Right atrium auricular region (tissue), 2 donors: Measurements from ENCODE around the gene VCPKMT. TPM values are rescaled to one million over a fixed set of nuclear protein-coding genes. Genes with fewer than 3 reads are reported as not detected.

Experiments
- DNase-seq: peaks from one replicate; pipeline ENCODE4 v3.0.0-alpha.2; 2019; ENCODE audit warnings: low spot score
- H3K27ac ChIP-seq, 2 donors: fragments of 200-600 bp; sonication (generic); 1 replicate in 1 of 2; 2 replicates in 1 of 2; pipeline ENCODE4 v1.5.1; 2016 to 2019
- H3K27me3 ChIP-seq, 2 donors: fragments of 200-600 bp; sonication (generic); one replicate each; pipeline versions ENCODE4 v1.5.1 to v1.6.0; 2017 to 2019
- H3K36me3 ChIP-seq: fragments of 200-600 bp; sonication (generic); one replicate; pipeline ENCODE4 v1.5.1; 2016
- H3K4me1 ChIP-seq, 2 donors: fragments of 200-600 bp; sonication (generic); one replicate each; pipeline versions ENCODE4 v1.5.1 to v1.6.0; 2017 to 2019
- H3K4me3 ChIP-seq, 2 donors: fragments of 200-600 bp; sonication (generic); 1 replicate in 1 of 2; 2 replicates in 1 of 2; pipeline ENCODE4 v1.5.1; 2017 to 2019; ENCODE audit warnings: mild to moderate bottlenecking in 1 of 2, moderate library complexity in 1 of 2
- H3K9me3 ChIP-seq, 2 donors: fragments of 200-600 bp; sonication (generic); one replicate each; pipeline ENCODE4 v1.5.1; 2019
- total RNA-seq, 2 donors: library from RNA; depleted of rRNA; stranded (reverse); fragments of >200 nt; gene quantifications; one replicate each; pipeline ENCODE4 v1.1.0, GENCODE V29; 2016
- TF ChIP-seq, protein P1 (sequence below), 2 donors: fragments of 200-600 bp; sonication (generic); IDR thresholded peaks; one replicate each; pipeline ENCODE4 v1.5.1; 2019; ENCODE audit warnings: antibody characterized with exemption in 2 of 2

The VCPKMT gene
- total RNA-seq, 2 donors from 2014 or later, result 1.5 to 2.4 TPM

DNA sequence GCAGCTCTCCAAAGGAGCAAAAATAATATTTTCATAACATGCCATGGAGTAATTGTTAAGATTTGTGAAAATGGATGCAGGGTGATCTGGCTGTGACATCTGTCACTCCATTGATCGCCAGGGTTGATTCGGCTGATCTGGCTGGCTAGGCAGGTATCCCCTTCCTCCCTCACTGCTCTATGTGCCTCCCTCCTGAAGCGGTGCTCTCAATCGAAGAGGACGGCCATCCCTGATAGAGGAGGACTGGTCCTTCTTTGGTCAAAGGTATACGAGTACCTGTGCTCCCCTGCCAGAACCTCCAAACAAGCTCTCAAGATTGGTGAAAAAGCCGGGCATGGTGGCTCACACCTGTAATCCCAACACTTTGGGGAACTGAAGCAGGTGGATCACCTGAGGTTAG, 47.9 kb downstream of the VCPKMT start:
- H3K9me3 ChIP-seq, result no peaks in the 10 kb centered on the region
- H3K27ac ChIP-seq, result no peak overlapping the region
- no peak for DNase-seq
- TF ChIP-seq, protein P1, sequence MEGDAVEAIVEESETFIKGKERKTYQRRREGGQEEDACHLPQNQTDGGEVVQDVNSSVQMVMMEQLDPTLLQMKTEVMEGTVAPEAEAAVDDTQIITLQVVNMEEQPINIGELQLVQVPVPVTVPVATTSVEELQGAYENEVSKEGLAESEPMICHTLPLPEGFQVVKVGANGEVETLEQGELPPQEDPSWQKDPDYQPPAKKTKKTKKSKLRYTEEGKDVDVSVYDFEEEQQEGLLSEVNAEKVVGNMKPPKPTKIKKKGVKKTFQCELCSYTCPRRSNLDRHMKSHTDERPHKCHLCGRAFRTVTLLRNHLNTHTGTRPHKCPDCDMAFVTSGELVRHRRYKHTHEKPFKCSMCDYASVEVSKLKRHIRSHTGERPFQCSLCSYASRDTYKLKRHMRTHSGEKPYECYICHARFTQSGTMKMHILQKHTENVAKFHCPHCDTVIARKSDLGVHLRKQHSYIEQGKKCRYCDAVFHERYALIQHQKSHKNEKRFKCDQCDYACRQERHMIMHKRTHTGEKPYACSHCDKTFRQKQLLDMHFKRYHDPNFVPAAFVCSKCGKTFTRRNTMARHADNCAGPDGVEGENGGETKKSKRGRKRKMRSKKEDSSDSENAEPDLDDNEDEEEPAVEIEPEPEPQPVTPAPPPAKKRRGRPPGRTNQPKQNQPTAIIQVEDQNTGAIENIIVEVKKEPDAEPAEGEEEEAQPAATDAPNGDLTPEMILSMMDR (IDR thresholded peaks at IDR 0.05), result no peak
- no peaks in the 10 kb centered on the region for H3K27me3 ChIP-seq
- H3K4me1 ChIP-seq, result no peaks in the 10 kb centered on the region
- H3K36me3 ChIP-seq, result no peaks in the 10 kb centered on the region
- no peak overlapping the region for H3K4me3 ChIP-seq

DNA sequence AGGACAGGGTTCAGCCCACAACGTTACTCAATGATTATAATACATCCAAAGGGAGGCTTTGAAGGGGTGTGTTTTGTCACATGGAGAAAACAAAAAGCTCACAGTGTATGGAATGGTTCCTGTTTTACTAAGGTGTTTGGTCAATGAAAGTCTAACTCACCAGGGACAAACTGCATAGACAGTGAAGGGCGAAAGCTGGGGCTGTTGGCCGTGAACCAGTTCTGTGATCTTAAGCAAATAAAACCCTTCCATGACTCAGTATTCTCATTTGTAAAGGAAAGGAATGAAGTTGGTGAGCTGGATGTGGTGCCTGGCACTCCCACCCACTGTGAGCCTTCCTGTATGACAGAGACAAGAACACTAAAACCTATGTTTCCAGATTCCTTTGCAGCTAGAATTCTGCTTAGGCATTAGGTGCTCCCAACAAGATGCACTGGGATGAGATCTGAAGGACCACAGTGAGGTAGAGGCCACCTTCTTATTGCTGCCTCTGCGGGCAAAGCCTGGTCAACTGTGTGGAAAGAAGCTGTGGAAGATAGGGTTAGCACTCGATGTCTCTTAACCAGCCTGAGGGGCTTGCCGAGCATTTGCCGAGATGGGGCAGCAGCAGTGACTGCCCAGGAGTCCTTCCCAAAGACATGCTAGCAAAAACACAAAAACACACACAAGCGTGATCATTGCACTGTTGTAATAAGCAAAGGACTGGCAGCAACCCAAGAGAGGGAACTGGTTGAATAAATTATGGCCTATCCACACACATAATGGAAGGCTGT, 48.5 kb downstream of the VCPKMT start:
- H3K4me3 ChIP-seq, result no peak overlapping the region
- H3K27me3 ChIP-seq, result no peaks in the 10 kb centered on the region
- TF ChIP-seq, protein P1 (IDR thresholded peaks at IDR 0.05), result no peak
- H3K9me3 ChIP-seq, result no peaks in the 10 kb centered on the region
- no peaks in the 10 kb centered on the region for H3K4me1 ChIP-seq
- H3K36me3 ChIP-seq, result no peaks in the 10 kb centered on the region
- no peak for DNase-seq
- H3K27ac ChIP-seq, result no peak overlapping the region

DNA sequence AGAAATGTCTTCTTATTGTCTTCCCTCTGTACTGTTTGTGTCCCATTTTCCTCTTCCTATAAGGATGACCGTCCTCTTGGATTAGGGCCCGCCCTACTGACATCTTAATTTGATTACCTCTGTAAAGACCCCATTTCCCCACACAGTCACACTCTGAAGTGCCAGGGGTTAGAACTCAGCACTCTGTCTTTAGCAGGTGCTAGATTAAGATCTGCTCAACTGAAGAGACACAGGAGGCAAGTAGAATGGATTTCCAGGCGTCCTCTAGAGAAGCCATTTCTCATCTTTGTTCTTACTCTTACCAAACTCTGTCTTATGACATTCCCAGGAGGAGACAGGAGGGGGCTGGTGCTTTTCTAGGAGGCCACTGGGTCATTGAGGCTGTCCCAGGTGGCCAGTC, 50.8 kb downstream of the VCPKMT start:
- no peak for DNase-seq

DNA sequence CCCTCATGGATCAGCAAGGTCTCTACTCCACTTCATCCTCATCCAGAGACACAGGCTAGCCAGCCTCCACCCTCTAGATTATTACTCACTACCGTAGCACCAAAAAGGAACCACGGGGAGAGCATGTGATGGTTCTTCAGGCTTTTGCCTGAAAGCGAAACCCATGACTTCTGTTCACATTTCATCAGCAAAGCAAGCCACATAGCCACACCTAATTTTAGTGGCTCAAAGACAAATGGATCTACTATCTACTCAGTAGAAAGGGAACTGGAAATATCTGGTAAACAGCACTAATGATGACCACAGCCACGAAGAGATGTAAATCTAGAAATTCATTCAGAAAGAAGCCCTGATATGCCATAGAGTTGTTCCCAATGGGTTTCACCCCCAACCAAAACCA, 51.4 kb downstream of the VCPKMT start:
- Histone ChIP-seq H3K4me3 (no peak overlapping the region), H3K9me3 (no peaks in the 10 kb centered on the region), H3K4me1 (peaks cover 0 to 25% of the 10 kb centered on the region in 2 donors), H3K36me3 (no peaks in the 10 kb centered on the region), H3K27ac (no peak overlapping the region), H3K27me3 (no peaks in the 10 kb centered on the region)
- TF ChIP-seq, protein P1 (IDR thresholded peaks at IDR 0.05), result no peak
- no peak for DNase-seq

More for the DNA sequence above, 50.8 kb downstream of the VCPKMT start:
- Histone ChIP-seq H3K27ac (no peak overlapping the region), H3K4me1 (peaks cover 0 to 19% of the 10 kb centered on the region in 2 donors), H3K27me3 (no peaks in the 10 kb centered on the region), H3K4me3 (no peak overlapping the region), H3K36me3 (no peaks in the 10 kb centered on the region), H3K9me3 (no peaks in the 10 kb centered on the region)
- TF ChIP-seq, protein P1 (IDR thresholded peaks at IDR 0.05), result no peak

DNA sequence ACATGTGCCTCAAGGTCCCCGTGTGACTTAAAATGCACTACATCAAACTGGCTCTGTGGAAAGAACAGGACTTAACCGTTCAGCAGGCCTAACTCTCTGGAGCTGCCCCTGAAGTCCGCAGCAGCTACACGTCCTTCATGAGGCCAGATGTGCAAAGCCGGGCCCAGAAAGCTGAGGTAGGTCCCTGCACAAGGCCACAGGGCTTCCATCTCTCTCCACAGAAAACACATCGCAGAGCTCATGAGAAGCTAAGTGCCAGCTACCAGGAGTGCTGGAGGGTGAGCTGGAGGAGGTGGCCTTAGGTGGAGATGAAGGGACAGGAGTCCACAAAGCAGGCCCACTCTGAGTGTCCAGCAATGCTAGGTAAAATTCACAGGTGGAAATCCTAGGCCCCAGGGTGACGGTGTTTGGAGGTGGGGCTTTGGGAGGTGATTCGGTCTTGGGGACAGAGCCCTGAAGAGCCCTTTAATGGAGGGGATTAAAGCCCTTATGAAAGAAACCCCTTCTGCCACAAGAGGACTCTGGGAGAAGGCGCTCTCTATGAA, 52.4 kb downstream of the VCPKMT start:
- DNase-seq, result no peak
- Histone ChIP-seq H3K9me3 (no peaks in the 10 kb centered on the region), H3K27me3 (no peaks in the 10 kb centered on the region), H3K4me3 (no peak overlapping the region), H3K4me1 (peaks cover 0 to 26% of the 10 kb centered on the region in 2 donors), H3K27ac (no peak overlapping the region), H3K36me3 (no peaks in the 10 kb centered on the region)
- TF ChIP-seq, protein P1 (IDR thresholded peaks at IDR 0.05), result no peak
